B cell (primary cell): Measurements from ENCODE around the gene TSPAN16. TPM values are rescaled to one million over a fixed set of nuclear protein-coding genes. Genes with fewer than 3 reads are reported as not detected.

ENCODE experiments used
- ATAC-seq: fragments of 200-7000 bp; cut with Tn5 transposase; one replicate; pipeline ENCODE4 v1.10.0; 2021; ENCODE audit warnings: low read depth, mild to moderate bottlenecking, moderate number of reproducible peaks, moderate library complexity
- CTCF ChIA-PET: fragments of 350-600 bp; sonication (Branson Sonifier 250); formaldehyde crosslinking; loops from one replicate; lab custom pipeline; 2021; ENCODE audit warnings: antibody characterized with exemption, inconsistent platforms; lab: Charles Lee
- POLR2A ChIA-PET: fragments of 350-600 bp; sonication (Branson Sonifier 250); formaldehyde crosslinking; loops from one replicate; lab custom pipeline; 2021; ENCODE audit warnings: antibody characterized with exemption; lab: Charles Lee
- DNase-seq: peaks from one replicate; pipeline ENCODE4 v3.0.0; 2013
- H2AFZ ChIP-seq: 2 replicates; pipeline ENCODE4 v1.6.1; 2012; ENCODE audit warnings: mild to moderate bottlenecking, low read depth, low read length; ENCODE audit not compliant: insufficient read depth, poor library complexity, severe bottlenecking
- H3K27ac ChIP-seq, 2 donors: 1 replicate in 1 of 2; 2 replicates in 1 of 2; pipeline ENCODE4 v1.5.1; 2012 to 2013; ENCODE audit warnings: low read length in 2 of 2, mild to moderate bottlenecking in 2 of 2, moderate library complexity in 1 of 2
- H3K27me3 ChIP-seq, 4 experiments: fragments of 200-600 bp in 1 of 4; sonication (generic) in 1 of 4; replicated peaks in 1 of 4; 1 replicate in 2 of 4; 2 replicates in 2 of 4; pipeline versions ENCODE4 v1.6.1 to v1.7.0; 2013 to 2016; ENCODE audit warnings: low read length in 3 of 4, mild to moderate bottlenecking in 2 of 4, mixed read lengths in 1 of 4, moderate library complexity in 1 of 4; ENCODE audit not compliant: insufficient read depth in 4 of 4, control insufficient read depth in 3 of 4; ENCODE audit errors: control extremely low read depth in 1 of 4
- H3K36me3 ChIP-seq, 2 experiments: replicated peaks in 1 of 2; 1 replicate in 1 of 2; 2 replicates in 1 of 2; pipeline versions ENCODE4 v1.6.1 to v1.7.1; 2013; ENCODE audit warnings: low read length in 1 of 2; ENCODE audit not compliant: insufficient read depth in 2 of 2, control insufficient read depth in 1 of 2; ENCODE audit errors: control extremely low read depth in 1 of 2, extremely low read depth in 1 of 2
- H3K4me1 ChIP-seq, 2 donors: fragments of 200-600 bp in 1 of 2; sonication (generic) in 1 of 2; 1 replicate in 1 of 2; 2 replicates in 1 of 2; pipeline versions ENCODE4 v1.5.1 to v1.6.1; 2013 to 2017; ENCODE audit warnings: low read length in 2 of 2; ENCODE audit not compliant: control insufficient read depth in 2 of 2, insufficient read depth in 2 of 2
- H3K4me2 ChIP-seq: replicated peaks from 2 replicates; pipeline ENCODE3; 2012; ENCODE audit warnings: mild to moderate bottlenecking, low read depth, low read length; ENCODE audit not compliant: poor library complexity, severe bottlenecking
- H3K4me3 ChIP-seq, 5 experiments: fragments of 200-600 bp in 1 of 5; sonication (generic) in 1 of 5; 1 replicate in 3 of 5; 2 replicates in 2 of 5; pipeline versions ENCODE4 v1.5.1 to v1.7.0; 2011 to 2016; ENCODE audit warnings: low read length in 4 of 5, mild to moderate bottlenecking in 4 of 5, low read depth in 2 of 5, control low read depth in 1 of 5, moderate library complexity in 1 of 5; ENCODE audit not compliant: insufficient read depth in 1 of 5; ENCODE audit errors: control extremely low read depth in 1 of 5, extremely low read depth in 1 of 5
- H3K79me2 ChIP-seq: fragments of 200-600 bp; sonication (generic); one replicate; pipeline ENCODE4 v1.6.0; 2016; ENCODE audit warnings: low read length; ENCODE audit not compliant: control insufficient read depth, insufficient read depth
- H3K9ac ChIP-seq: fragments of 200-600 bp; sonication (generic); 2 replicates; pipeline ENCODE4 v1.6.1; 2017; ENCODE audit warnings: mild to moderate bottlenecking, low read length, moderate library complexity
- H3K9me3 ChIP-seq, 3 donors: one replicate each; pipeline versions ENCODE4 v1.6.1 to v1.7.1; 2013; ENCODE audit warnings: low read length in 2 of 3; ENCODE audit not compliant: control insufficient read depth in 2 of 3, insufficient read depth in 1 of 3; ENCODE audit errors: control extremely low read depth in 1 of 3
- H4K20me1 ChIP-seq: 2 replicates; pipeline ENCODE4 v1.6.0; 2012; ENCODE audit warnings: mild to moderate bottlenecking, low read length; ENCODE audit not compliant: insufficient read depth, control insufficient read depth, poor library complexity, severe bottlenecking
- H3K27ac Mint-ChIP-seq: one replicate; pipeline ENCODE4 v1.8.0; 2021; ENCODE audit warnings: mixed read lengths
- H3K27me3 Mint-ChIP-seq: one replicate; pipeline ENCODE4 v1.8.0; 2021; ENCODE audit warnings: mixed read lengths
- H3K4me1 Mint-ChIP-seq: one replicate; pipeline ENCODE4 v1.8.0; 2021; ENCODE audit warnings: mixed read lengths
- H3K4me3 Mint-ChIP-seq: one replicate; pipeline ENCODE4 v1.8.0; 2021; ENCODE audit warnings: mixed read lengths
- H3K9me3 Mint-ChIP-seq: one replicate; pipeline ENCODE4 v1.8.0; 2022; ENCODE audit warnings: mixed read lengths; ENCODE audit not compliant: insufficient read depth
- EZH2 ChIP-seq: IDR thresholded peaks from 2 replicates; pipeline ENCODE4 v1.6.1; 2012; ENCODE audit warnings: borderline replicate concordance, low read depth, mild to moderate bottlenecking, moderate library complexity, low read length; ENCODE audit not compliant: insufficient read depth, poor library complexity, severe bottlenecking
- WGBS: methylation state at CpG from one replicate; pipeline ENCODE4 v1.1.5; 2013; ENCODE audit warnings: missing lambda C conversion rate; ENCODE audit not compliant: insufficient coverage; 5-methylcytosine and 5-hydroxymethylcytosine counted together
- intact Hi-C: fragments of 100-400 bp; cut with micrococcal nuclease; formaldehyde crosslinking; loops from one replicate; pipeline ENCODE4 v1.10.0; 2022
- polyA plus RNA-seq: library from polyadenylated mRNA; depleted of rRNA; stranded (reverse); fragments of >200 nt; gene quantifications from 2 replicates; pipeline ENCODE4 v1.2.3, GENCODE V29; 2012
- total RNA-seq, 2 donors: library from RNA; stranded (reverse); fragments of 120-200 nt in 1 of 2; gene quantifications; 1 replicate in 1 of 2; 2 replicates in 1 of 2; pipeline versions ENCODE4 v1.2.3 to v1.2.4, GENCODE V29; 2013 to 2022
- TF ChIP-seq, protein P1 (sequence below): fragments of 200-600 bp; IDR thresholded peaks from one replicate; pipeline ENCODE4 v1.8.0; 2022; ENCODE audit warnings: antibody characterized with exemption, mild to moderate bottlenecking

Gene TSPAN16
- total and polyA plus RNA-seq, 2 donors (not counting 1 experiment from before 2014, with no cell fraction given), result not detected

DNA sequence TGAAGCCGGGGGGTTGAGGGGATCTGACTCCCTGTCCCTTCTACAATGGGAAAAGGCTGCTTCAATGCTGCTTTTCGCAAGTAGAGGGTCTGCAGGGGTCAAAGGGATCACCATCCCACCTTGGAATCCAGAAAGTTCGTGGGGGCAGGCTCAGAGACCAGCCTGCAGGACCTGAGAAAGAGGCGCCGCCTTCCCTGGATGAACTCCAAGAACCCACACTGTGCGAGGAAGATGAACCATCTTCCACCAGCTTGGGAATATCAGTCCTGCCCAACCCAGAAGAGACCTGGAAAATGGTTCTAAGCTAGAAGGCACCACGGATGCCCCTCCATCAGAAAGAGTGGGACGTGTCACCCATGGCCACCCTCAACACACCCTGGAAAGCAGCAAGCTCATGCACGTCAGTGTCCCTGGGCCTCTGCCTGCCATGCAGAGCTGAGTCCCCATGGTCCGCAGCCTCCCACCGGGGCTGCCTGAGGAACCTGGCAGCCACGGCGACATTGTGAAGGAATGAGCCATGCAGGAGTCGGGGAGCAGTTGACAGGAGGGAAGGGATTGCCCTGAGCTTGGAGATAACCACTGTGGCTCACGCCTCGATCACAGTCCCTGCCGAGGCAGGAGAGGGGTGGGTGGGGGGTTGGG, 28.9 kb downstream of the TSPAN16 start:
- H2AFZ ChIP-seq, result peak overlapping the region; percentile 56

DNA sequence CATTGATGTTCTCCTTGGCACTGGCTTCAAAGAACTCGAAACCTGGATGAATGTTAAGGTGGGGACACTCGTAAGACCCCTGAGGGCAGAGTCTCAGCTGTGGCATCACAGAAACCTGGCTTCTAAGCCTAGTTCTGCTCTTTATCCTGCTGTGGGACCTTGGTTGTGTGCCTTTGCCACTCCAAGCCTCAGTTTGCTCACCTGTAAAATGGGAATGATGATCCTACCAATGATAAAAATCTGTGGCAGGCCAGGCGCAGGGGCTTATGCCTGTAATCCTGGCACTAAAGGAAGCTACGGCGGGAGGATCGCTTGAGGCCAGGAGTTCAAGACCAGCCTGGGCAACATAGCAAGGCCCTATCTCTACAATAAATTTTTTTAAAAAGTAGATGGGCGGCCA, 29.6 kb downstream of the TSPAN16 start:
- Histone ChIP-seq H2AFZ (no peak overlapping the region), H3K27me3 (peaks cover 0 to 5% (median 0%) of the 10 kb centered on the region in 4 experiments), H3K36me3 (peaks cover 0 to 1% of the 10 kb centered on the region in 2 experiments), H3K9ac (no peak overlapping the region), H3K4me1 (peaks cover 29 to 39% of the 10 kb centered on the region in 2 donors), H3K27ac (no peak overlapping the region), H3K4me3 (no peak overlapping the region), H3K9me3 (peaks cover 0 to 5% (median 0%) of the 10 kb centered on the region in 3 donors), H3K79me2 (no peaks in the 10 kb centered on the region), H4K20me1 (no peaks in the 10 kb centered on the region), H3K4me2 (no peak overlapping the region)
- no peak for DNase-seq
- ATAC-seq, result no peak
- intact Hi-C loops, result no loop called here
- WGBS, result 95% methylated on average over 2 of the region's 7 CpGs
- no peak for TF ChIP-seq EZH2
- TF ChIP-seq, protein P1, sequence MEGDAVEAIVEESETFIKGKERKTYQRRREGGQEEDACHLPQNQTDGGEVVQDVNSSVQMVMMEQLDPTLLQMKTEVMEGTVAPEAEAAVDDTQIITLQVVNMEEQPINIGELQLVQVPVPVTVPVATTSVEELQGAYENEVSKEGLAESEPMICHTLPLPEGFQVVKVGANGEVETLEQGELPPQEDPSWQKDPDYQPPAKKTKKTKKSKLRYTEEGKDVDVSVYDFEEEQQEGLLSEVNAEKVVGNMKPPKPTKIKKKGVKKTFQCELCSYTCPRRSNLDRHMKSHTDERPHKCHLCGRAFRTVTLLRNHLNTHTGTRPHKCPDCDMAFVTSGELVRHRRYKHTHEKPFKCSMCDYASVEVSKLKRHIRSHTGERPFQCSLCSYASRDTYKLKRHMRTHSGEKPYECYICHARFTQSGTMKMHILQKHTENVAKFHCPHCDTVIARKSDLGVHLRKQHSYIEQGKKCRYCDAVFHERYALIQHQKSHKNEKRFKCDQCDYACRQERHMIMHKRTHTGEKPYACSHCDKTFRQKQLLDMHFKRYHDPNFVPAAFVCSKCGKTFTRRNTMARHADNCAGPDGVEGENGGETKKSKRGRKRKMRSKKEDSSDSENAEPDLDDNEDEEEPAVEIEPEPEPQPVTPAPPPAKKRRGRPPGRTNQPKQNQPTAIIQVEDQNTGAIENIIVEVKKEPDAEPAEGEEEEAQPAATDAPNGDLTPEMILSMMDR, result no peak
- ChIA-PET CTCF (interaction anchor here (1.6 kb wide), 1 partner anchor 31 kb away, joined by 10 read pairs; no protein-coding TSS in a partner anchor), POLR2A (no interaction called here)
- Mint-ChIP-seq H3K4me3 (no peak overlapping the region), H3K9me3 (no peaks in the 10 kb centered on the region), H3K27ac (peak overlapping the region; percentile 15), H3K27me3 (no peaks in the 10 kb centered on the region), H3K4me1 (peaks cover 37% of the 10 kb centered on the region)

More for the DNA sequence above, 28.9 kb downstream of the TSPAN16 start:
- H3K4me1 ChIP-seq, result peaks cover 31 to 43% of the 10 kb centered on the region in 2 donors
- DNase-seq (no peak), ATAC-seq (no peak)
- H3K79me2 ChIP-seq, result no peaks in the 10 kb centered on the region
- no peak for TF ChIP-seq EZH2
- TF ChIP-seq, protein P1, result no peak
- peaks cover 0 to 1% of the 10 kb centered on the region in 2 experiments for H3K36me3 ChIP-seq
- H3K27ac ChIP-seq, result peak overlapping the region in 1 of 2 donors; percentile 61
- H3K4me3 ChIP-seq, result no peak overlapping the region
- peak overlapping the region; percentile 72 for H3K4me2 ChIP-seq
- H3K4me1 Mint-ChIP-seq, result peaks cover 38% of the 10 kb centered on the region
- ChIA-PET POLR2A (interaction anchor here (0.6 kb wide), 1 partner anchor 226 kb away, joined by 11 read pairs; no protein-coding TSS in a partner anchor), CTCF (interaction anchor here (1.1 to 1.6 kb wide), 2 partner anchors 30 to 58 kb away, joined by 3 to 10 read pairs; no protein-coding TSS in a partner anchor)
- intact Hi-C loops, result no loop called here
- peak overlapping the region; percentile 75 for H3K4me3 Mint-ChIP-seq
- no peaks in the 10 kb centered on the region for H3K27me3 Mint-ChIP-seq
- no peaks in the 10 kb centered on the region for H3K9me3 Mint-ChIP-seq
- peaks cover 0 to 5% (median 0%) of the 10 kb centered on the region in 4 experiments for H3K27me3 ChIP-seq
- peaks cover 0 to 5% (median 0%) of the 10 kb centered on the region in 3 donors for H3K9me3 ChIP-seq
- H4K20me1 ChIP-seq, result no peaks in the 10 kb centered on the region
- H3K9ac ChIP-seq, result no peak overlapping the region
- no peak overlapping the region for H3K27ac Mint-ChIP-seq
- 79% methylated on average over 15 of the region's 17 CpGs for WGBS
